K562 (cell line): ENCODE data around the gene FABP7. TPM values are rescaled to one million over a fixed set of nuclear protein-coding genes. Genes with fewer than 3 reads are reported as not detected.
A peak's percentile ranks its signal among the peaks of the same experiment; 100 is the strongest.

Experiments used
- MGA ChIP-seq: fragments of 450-650 bp; IDR thresholded peaks from 2 replicates; pipeline ENCODE4 v1.6.1; 2016; ENCODE audit warnings: mild to moderate bottlenecking, moderate library complexity
- polyA plus RNA-seq, 8 experiments: library from polyadenylated mRNA; depleted of rRNA in 4 of 8; stranded (reverse) in 5 of 8; unstranded in 3 of 8; fragments of >200 nt; fragmentation: Nextera tagmentation in 2 of 8; fragmentation: Illumina TruSeq in 1 of 8; extraction: Ambion mirVana in 2 of 8; extraction: Trizol in 1 of 8; gene quantifications; 2 replicates each; pipeline versions ENCODE4 v1.2.1 to v1.2.3, GENCODE V29; 2011 to 2014; ENCODE audit warnings: inconsistent platforms in 1 of 8, missing spikeins in 1 of 8
- total RNA-seq, 7 experiments: library from RNA; depleted of rRNA in 6 of 7; stranded (reverse); fragments of >200 nt in 6 of 7; fragmentation: Illumina TruSeq in 2 of 7; extraction: Trizol in 2 of 7; gene quantifications; 2 replicates each; pipeline versions ENCODE4 v1.2.1 to v1.2.3, GENCODE V29; 2011 to 2021; ENCODE audit warnings: low replicate concordance in 1 of 7
- TF ChIP-seq, protein P1 (sequence below): fragments of 450-650 bp; IDR thresholded peaks from 2 replicates; pipeline ENCODE4 v1.6.1; 2018; ENCODE audit not compliant: partially characterized antibody

FABP7 gene
- total and polyA plus RNA-seq, 9 of the 15 experiments (the other 6 are each of a cell fraction or from before 2014, with no cell fraction given): 0.07 to 0.14 TPM; not detected in 7

- TF ChIP-seq MGA: peak; percentile 68
- TF ChIP-seq, protein P1, sequence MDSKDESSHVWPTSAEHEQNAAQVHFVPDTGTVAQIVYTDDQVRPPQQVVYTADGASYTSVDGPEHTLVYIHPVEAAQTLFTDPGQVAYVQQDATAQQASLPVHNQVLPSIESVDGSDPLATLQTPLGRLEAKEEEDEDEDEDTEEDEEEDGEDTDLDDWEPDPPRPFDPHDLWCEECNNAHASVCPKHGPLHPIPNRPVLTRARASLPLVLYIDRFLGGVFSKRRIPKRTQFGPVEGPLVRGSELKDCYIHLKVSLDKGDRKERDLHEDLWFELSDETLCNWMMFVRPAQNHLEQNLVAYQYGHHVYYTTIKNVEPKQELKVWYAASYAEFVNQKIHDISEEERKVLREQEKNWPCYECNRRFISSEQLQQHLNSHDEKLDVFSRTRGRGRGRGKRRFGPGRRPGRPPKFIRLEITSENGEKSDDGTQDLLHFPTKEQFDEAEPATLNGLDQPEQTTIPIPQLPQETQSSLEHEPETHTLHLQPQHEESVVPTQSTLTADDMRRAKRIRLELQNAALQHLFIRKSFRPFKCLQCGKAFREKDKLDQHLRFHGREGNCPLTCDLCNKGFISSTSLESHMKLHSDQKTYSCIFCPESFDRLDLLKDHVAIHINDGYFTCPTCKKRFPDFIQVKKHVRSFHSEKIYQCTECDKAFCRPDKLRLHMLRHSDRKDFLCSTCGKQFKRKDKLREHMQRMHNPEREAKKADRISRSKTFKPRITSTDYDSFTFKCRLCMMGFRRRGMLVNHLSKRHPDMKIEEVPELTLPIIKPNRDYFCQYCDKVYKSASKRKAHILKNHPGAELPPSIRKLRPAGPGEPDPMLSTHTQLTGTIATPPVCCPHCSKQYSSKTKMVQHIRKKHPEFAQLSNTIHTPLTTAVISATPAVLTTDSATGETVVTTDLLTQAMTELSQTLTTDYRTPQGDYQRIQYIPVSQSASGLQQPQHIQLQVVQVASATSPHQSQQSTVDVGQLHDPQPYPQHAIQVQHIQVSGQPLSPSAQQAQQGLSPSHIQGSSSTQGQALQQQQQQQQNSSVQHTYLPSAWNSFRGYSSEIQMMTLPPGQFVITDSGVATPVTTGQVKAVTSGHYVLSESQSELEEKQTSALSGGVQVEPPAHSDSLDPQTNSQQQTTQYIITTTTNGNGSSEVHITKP: no peak
These were observed 9.9 kb downstream of the FABP7 start, which contains the start of gene SMPDL3A (continued) for GRCh38 chr6:122789182-122790027.
